WTC11 (cell line): Measurements from ENCODE around the gene FRMD4A. TPM values are rescaled to one million over a fixed set of nuclear protein-coding genes. Genes with fewer than 3 reads are reported as not detected.

Experiments
- ATAC-seq: fragments of 200-7000 bp; cut with Tn5 transposase; 2 replicates; pipeline ENCODE4 v1.10.0; 2021; ENCODE audit warnings: mild to moderate bottlenecking, moderate library complexity
- CTCF ChIA-PET: fragments of 300-600 bp; sonication (Branson Sonifier 250); formaldehyde crosslinking; loops from one replicate; lab custom pipeline; 2021; ENCODE audit warnings: antibody characterized with exemption; lab: Charles Lee
- POLR2A ChIA-PET: fragments of 350-600 bp; sonication (Branson Sonifier 250); formaldehyde crosslinking; loops from one replicate; lab custom pipeline; 2021; ENCODE audit warnings: antibody characterized with exemption; lab: Charles Lee
- DNase-seq: peaks from one replicate; pipeline ENCODE4 v3.0.0; 2021; ENCODE audit warnings: low spot score
- H3K27ac Mint-ChIP-seq: 2 replicates; pipeline ENCODE4 v1.8.0; 2021; ENCODE audit warnings: mixed read lengths
- H3K27me3 Mint-ChIP-seq: 2 replicates; pipeline ENCODE4 v1.8.0; 2021; ENCODE audit warnings: low read depth, mild to moderate bottlenecking, moderate library complexity, mixed read lengths
- H3K36me3 Mint-ChIP-seq: 2 replicates; pipeline ENCODE4 v1.8.0; 2021; ENCODE audit warnings: mixed read lengths
- H3K4me1 Mint-ChIP-seq: 2 replicates; pipeline ENCODE4 v1.8.0; 2022; ENCODE audit warnings: mixed read lengths
- H3K4me3 Mint-ChIP-seq: 2 replicates; pipeline ENCODE4 v1.8.0; 2021; ENCODE audit warnings: mild to moderate bottlenecking, moderate library complexity, mixed read lengths
- H3K9me3 Mint-ChIP-seq: 2 replicates; pipeline ENCODE4 v1.8.0; 2021; ENCODE audit warnings: mixed read lengths
- AFF4 ChIP-seq: sonication (generic); formaldehyde crosslinking; IDR thresholded peaks from 2 replicates; pipeline ENCODE4 v1.8.1; 2023; ENCODE audit warnings: mild to moderate bottlenecking, missing genetic modification reagents, borderline replicate concordance
- ATF1 ChIP-seq: sonication (generic); formaldehyde crosslinking; IDR thresholded peaks from 2 replicates; pipeline ENCODE4 v1.8.1; 2023; ENCODE audit warnings: mild to moderate bottlenecking, moderate library complexity, missing genetic modification reagents
- FOXJ3 ChIP-seq: sonication (generic); formaldehyde crosslinking; IDR thresholded peaks from 2 replicates; pipeline ENCODE4 v1.9.0; 2021; ENCODE audit warnings: missing genetic modification reagents, mild to moderate bottlenecking, borderline replicate concordance
- HMGA2 ChIP-seq: fragments of 250-450 bp; sonication (Bioruptor Pico); IDR thresholded peaks from 2 replicates; pipeline ENCODE4 v1.4.0; 2021; ENCODE audit warnings: mild to moderate bottlenecking, moderate library complexity
- IRF1 ChIP-seq: sonication (generic); formaldehyde crosslinking; IDR thresholded peaks from 2 replicates; pipeline ENCODE4 v1.8.0; 2023; ENCODE audit warnings: missing genetic modification reagents
- IRF2 ChIP-seq: sonication (generic); formaldehyde crosslinking; IDR thresholded peaks from 2 replicates; pipeline ENCODE4 v1.8.0; 2022; ENCODE audit warnings: low read depth, missing genetic modification reagents, borderline replicate concordance
- MAX ChIP-seq: sonication (generic); formaldehyde crosslinking; IDR thresholded peaks from 2 replicates; pipeline ENCODE4 v1.8.0; 2022; ENCODE audit warnings: mild to moderate bottlenecking, missing genetic modification reagents
- MYBL2 ChIP-seq: sonication (generic); formaldehyde crosslinking; IDR thresholded peaks from 2 replicates; pipeline ENCODE4 v1.8.1; 2023; ENCODE audit warnings: mild to moderate bottlenecking, moderate library complexity, missing genetic modification reagents
- RORB ChIP-seq: fragments of 250-450 bp; sonication (Bioruptor Pico); IDR thresholded peaks from 2 replicates; pipeline ENCODE4 v1.9.0; 2021; ENCODE audit warnings: mild to moderate bottlenecking
- SMAD3 ChIP-seq: sonication (generic); formaldehyde crosslinking; IDR thresholded peaks from 2 replicates; pipeline ENCODE4 v1.8.0; 2022; ENCODE audit warnings: missing genetic modification reagents, mild to moderate bottlenecking, borderline replicate concordance
- SMAD4 ChIP-seq: sonication (generic); formaldehyde crosslinking; IDR thresholded peaks from 2 replicates; pipeline ENCODE4 v1.8.0; 2022; ENCODE audit warnings: mild to moderate bottlenecking, missing genetic modification reagents
- TCF7 ChIP-seq: sonication (generic); formaldehyde crosslinking; IDR thresholded peaks from 2 replicates; pipeline ENCODE4 v1.8.0; 2022; ENCODE audit warnings: mild to moderate bottlenecking, low read depth, missing genetic modification reagents, moderate library complexity
- ZNF317 ChIP-seq: sonication (generic); formaldehyde crosslinking; IDR thresholded peaks from 2 replicates; pipeline ENCODE4 v1.8.1; 2023; ENCODE audit warnings: low read depth, mild to moderate bottlenecking, moderate library complexity, missing genetic modification reagents, borderline replicate concordance
- ZNF423 ChIP-seq: fragments of 250-450 bp; sonication (Bioruptor Pico); IDR thresholded peaks from 2 replicates; pipeline ENCODE4 v2.1.2; 2022; ENCODE audit warnings: mild to moderate bottlenecking, moderate library complexity
- ZNF512 ChIP-seq: sonication (generic); formaldehyde crosslinking; IDR thresholded peaks from 2 replicates; pipeline ENCODE4 v1.8.1; 2022; ENCODE audit warnings: missing genetic modification reagents, borderline replicate concordance
- total RNA-seq: library from RNA; stranded (reverse); gene quantifications from 3 replicates; pipeline ENCODE4 v1.2.3, GENCODE V29; 2021
- TF ChIP-seq, protein P1 (sequence below): fragments of 250-450 bp; sonication (Bioruptor Pico); IDR thresholded peaks from 2 replicates; pipeline ENCODE4 v1.9.0; 2021; ENCODE audit warnings: moderate library complexity, mild to moderate bottlenecking, inconsistent platforms, borderline replicate concordance
- TF ChIP-seq, protein P2 (sequence below): sonication (generic); formaldehyde crosslinking; IDR thresholded peaks from 2 replicates; pipeline ENCODE4 v1.8.1; 2023; ENCODE audit warnings: mild to moderate bottlenecking, missing genetic modification reagents, moderate library complexity

The FRMD4A gene
- total RNA-seq, 1 experiment from 2014 or later = 35.5 TPM

- TF ChIP-seq ZNF512 = 0 out of 2 replicates have a peak, but pooled peaks have one; percentile 21
- TF ChIP-seq RORB (CRISPR knock-in tag) = no peak
- no peak for TF ChIP-seq ZNF317 (CRISPR knock-in tag)
- TF ChIP-seq, protein P1, sequence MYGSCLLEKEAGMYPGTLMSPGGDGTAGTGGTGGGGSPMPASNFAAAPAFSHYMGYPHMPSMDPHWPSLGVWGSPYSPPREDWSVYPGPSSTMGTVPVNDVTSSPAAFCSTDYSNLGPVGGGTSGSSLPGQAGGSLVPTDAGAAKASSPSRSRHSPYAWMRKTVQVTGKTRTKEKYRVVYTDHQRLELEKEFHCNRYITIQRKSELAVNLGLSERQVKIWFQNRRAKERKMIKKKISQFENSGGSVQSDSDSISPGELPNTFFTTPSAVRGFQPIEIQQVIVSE = peak; percentile 41; the same call in 1 of the 2 replicates
- TF ChIP-seq, all 79 proteins: peak for 2
Observed at GRCh38 chr10:14374745-14375445, 44.2 kb upstream of the FRMD4A start (continued).

DNA sequence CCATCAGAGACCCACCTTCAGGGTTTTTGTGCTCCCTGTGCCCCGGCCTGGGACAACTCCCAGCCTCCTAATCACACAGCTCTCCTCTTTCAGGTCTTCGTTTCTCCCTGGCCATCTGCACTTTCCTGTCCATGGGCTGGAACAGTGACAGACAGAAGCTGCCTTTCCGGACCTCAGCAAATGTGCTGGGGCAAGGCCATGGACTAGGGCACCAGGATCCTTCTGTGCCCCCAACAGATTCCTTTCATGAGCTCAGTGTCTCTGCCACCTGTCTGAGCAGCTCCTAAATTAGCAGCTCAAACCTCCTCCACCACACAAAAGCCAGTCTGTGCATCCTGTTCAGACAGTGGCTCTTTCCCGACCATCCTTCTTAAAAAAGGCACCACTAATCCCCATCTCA, 41.9 kb upstream of the FRMD4A start:
- H3K27ac Mint-ChIP-seq = no peak overlapping the region
- ATAC-seq (no peak), DNase-seq (no peak)
- H3K9me3 Mint-ChIP-seq = peaks cover 8% of the 10 kb centered on the region
- H3K4me3 Mint-ChIP-seq = no peak overlapping the region
- POLR2A ChIA-PET = interaction anchor here (0.6 kb wide), 1 partner anchor 198 kb away, joined by 3 read pairs; no protein-coding TSS in a partner anchor
- H3K27me3 Mint-ChIP-seq = no peaks in the 10 kb centered on the region; the same call in 1 of the 2 replicates
- peaks cover 20% of the 10 kb centered on the region for H3K4me1 Mint-ChIP-seq
- CTCF ChIA-PET = no interaction called here
- no peaks in the 10 kb centered on the region for H3K36me3 Mint-ChIP-seq
- TF ChIP-seq FOXJ3 (no peak), ZNF317 (CRISPR knock-in tag) (no peak), IRF2 (CRISPR knock-in tag) (no peak), HMGA2 (CRISPR knock-in tag) (no peak), ZNF423 (CRISPR knock-in tag) (no peak), TCF7 (CRISPR knock-in tag) (no peak), SMAD3 (no peak), IRF1 (no peak), MAX (no peak), MYBL2 (CRISPR knock-in tag) (no peak), ATF1 (CRISPR knock-in tag) (no peak), ZNF512 (no peak), AFF4 (CRISPR knock-in tag) (no peak), SMAD4 (CRISPR knock-in tag) (no peak)
- TF ChIP-seq, protein P1 = no peak
- TF ChIP-seq, protein P2, sequence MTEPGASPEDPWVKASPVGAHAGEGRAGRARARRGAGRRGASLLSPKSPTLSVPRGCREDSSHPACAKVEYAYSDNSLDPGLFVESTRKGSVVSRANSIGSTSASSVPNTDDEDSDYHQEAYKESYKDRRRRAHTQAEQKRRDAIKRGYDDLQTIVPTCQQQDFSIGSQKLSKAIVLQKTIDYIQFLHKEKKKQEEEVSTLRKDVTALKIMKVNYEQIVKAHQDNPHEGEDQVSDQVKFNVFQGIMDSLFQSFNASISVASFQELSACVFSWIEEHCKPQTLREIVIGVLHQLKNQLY (CRISPR knock-in tag) = no peak
